ENCODE measurements around the gene NSMCE4A. TPM values are rescaled to one million over a fixed set of nuclear protein-coding genes. Genes with fewer than 3 reads are reported as not detected.
"Not testable (repeated sequence)": the region's sequence is repeated elsewhere in the genome, so short reads cannot be mapped to it uniquely, and the experiment has no call there.

Gene NSMCE4A
- total RNA-seq, 1 donor from 2014 or later: 88.9 TPM

DNA sequence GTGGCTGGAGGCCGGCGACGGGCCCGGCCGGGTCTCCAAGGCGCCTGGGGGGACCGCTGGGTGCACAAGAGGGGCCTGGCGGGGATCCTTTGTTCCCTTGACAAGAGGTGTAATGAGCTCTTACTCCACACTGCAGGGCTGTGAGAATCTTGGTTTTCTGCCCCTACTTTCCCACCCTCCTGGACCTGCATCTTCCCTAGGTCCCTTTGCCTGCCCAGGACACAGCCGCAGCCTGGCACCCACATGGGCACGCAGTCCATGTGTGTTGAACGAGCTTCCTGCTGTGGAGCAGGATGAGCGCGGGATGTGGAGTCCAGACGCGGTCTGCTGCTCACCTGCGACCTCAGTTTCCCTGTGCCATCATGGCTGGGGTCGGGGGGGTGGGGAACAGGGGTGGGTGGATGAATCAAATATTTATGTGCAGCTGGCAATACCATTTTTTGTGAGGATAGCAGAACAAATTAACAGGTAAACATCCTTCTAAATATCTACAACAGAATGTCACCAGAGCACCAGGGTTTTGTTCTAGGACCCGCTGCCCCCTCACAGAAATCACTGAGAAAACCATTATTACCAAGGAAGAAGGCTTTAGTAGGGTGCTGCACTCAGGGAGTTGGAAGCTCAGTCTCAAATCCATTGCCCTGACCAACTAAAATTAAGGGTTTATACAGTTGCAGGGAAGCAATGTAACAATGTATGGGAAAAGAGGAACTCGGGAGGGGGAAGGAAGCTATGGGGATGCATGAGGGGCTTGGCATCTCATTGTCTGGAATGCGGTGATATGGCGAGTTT is 474 bp upstream of the NSMCE4A start:
- H3K27ac Mint-ChIP-seq: peak overlapping the region; percentile 37
- no peak for DNase-seq

DNA sequence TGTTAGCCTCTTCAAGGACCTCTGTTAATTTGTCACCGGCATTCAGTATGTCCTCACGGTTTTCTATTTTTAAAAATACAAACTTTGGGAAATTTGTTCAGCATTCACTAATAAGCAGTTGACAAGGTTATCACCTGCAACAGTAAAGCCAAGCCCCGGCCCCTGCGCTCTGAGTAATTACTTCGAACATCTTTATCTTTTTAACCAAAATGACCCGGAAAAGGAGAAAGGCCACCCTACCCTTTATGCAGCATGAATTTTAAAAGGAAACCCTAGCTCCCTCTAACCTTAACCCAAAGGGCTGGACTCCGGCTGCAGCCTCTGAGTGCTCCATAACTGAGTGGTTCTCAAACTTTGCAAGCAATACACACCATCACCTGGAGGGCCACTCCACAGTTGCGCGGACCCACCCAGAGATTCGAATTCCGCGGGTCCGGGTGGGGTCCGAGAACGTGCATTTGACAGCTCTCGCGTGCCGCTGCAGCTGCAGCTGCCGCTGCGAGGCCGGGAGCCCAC is 940 bp downstream of the NSMCE4A start:
- no peak for DNase-seq
- Mint-ChIP-seq H3K4me1 (peaks cover 18% of the 10 kb centered on the region), H3K9me3 (peaks cover 5% of the 10 kb centered on the region), H3K27ac (peak overlapping the region; percentile 53), H3K4me3 (peak overlapping the region; percentile 90), H3K27me3 (no peaks in the 10 kb centered on the region), H3K36me3 (ENCODE audit: low read depth) (peaks cover 26% of the 10 kb centered on the region)
- intact Hi-C loops (cut with micrococcal nuclease): no loop called here

More for the DNA sequence above, 474 bp upstream of the NSMCE4A start:
- Mint-ChIP-seq H3K27me3 (no peaks in the 10 kb centered on the region), H3K36me3 (ENCODE audit: low read depth) (peaks cover 23% of the 10 kb centered on the region), H3K9me3 (peaks cover 5% of the 10 kb centered on the region), H3K4me1 (peaks cover 18% of the 10 kb centered on the region), H3K4me3 (peak overlapping the region; percentile 90)
- intact Hi-C loops (cut with micrococcal nuclease): loop anchor here (1.0 kb wide), 1 partner anchor 48 kb away; no protein-coding TSS in a partner anchor

DNA sequence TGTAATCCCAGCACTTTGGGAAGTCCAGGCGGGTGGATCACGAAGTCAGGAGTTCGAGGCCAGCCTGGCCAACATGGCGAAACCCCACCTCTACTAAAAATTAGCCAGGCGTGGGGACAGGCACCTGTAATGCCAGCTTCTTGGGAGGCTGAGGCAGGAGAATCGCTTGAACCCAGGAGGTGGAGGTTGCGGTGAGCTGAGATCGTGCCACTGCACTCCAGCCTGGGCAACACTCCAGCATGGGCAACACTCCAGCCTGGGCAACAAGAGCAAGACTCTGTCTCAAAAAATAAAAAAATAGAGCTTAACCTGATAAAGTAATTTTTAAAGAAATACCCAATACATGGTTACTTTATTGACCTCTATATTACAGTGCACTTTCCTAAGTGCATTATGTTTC is 5.9 kb downstream of the NSMCE4A start:
- H3K27me3 Mint-ChIP-seq; H3K9me3 Mint-ChIP-seq; H3K27ac Mint-ChIP-seq; H3K4me3 Mint-ChIP-seq; DNase-seq; intact Hi-C loops (cut with micrococcal nuclease): not testable (repeated sequence)
- Mint-ChIP-seq H3K4me1 (peaks cover 17% of the 10 kb centered on the region), H3K36me3 (ENCODE audit: low read depth) (peaks cover 52% of the 10 kb centered on the region)

DNA sequence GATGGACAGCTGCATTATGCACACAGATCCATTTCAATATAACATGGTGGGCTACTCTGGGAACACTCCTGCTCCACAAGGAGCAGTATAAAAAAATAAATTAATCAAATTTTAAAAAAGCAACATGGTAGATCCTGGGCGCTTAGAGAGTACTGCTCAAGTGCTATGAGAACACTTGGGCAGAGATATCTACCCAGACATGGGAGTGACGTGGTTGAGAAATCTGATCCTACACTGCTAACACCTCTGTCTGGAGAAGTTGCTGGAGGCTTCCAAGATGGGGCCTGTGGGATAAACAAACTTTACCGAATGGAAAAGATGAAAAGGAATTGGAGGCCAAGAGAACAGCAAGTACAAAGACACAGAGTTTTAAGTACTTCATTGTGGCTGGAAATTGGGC is 9.0 kb downstream of the NSMCE4A start:
- Mint-ChIP-seq H3K27me3 (no peaks in the 10 kb centered on the region), H3K4me3 (no peak overlapping the region), H3K4me1 (no peaks in the 10 kb centered on the region), H3K9me3 (no peaks in the 10 kb centered on the region), H3K36me3 (ENCODE audit: low read depth) (peaks cover 43% of the 10 kb centered on the region), H3K27ac (no peak overlapping the region)
- DNase-seq: no peak
- intact Hi-C loops (cut with micrococcal nuclease): no loop called here

DNA sequence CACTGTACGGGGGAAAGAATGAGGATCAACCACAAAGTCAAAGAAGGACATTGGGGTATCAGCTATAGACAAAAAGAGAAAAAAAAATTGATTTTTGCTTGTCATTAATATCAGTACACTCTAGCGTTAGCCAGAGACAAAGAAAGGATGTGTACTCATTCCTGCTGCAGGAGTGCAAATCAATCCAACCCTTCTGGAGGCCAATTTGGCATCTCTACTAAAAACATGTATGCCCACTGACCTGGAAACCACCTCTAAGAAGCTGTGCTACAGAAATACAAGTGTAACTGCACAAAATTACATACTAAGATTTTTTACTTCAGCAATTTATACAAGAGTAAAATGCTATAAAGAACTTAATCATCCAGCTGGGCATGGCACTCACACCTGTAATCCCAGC is 13.6 kb downstream of the NSMCE4A start:
- H3K4me3 Mint-ChIP-seq: no peak overlapping the region
- H3K4me1 Mint-ChIP-seq: peaks cover under 1% of the 10 kb centered on the region
- H3K36me3 Mint-ChIP-seq (ENCODE audit: low read depth): peaks cover 47% of the 10 kb centered on the region
- no peaks in the 10 kb centered on the region for H3K9me3 Mint-ChIP-seq
- intact Hi-C loops (cut with micrococcal nuclease): no loop called here
- no peak overlapping the region for H3K27ac Mint-ChIP-seq
- no peak for DNase-seq
- H3K27me3 Mint-ChIP-seq: no peaks in the 10 kb centered on the region

DNA sequence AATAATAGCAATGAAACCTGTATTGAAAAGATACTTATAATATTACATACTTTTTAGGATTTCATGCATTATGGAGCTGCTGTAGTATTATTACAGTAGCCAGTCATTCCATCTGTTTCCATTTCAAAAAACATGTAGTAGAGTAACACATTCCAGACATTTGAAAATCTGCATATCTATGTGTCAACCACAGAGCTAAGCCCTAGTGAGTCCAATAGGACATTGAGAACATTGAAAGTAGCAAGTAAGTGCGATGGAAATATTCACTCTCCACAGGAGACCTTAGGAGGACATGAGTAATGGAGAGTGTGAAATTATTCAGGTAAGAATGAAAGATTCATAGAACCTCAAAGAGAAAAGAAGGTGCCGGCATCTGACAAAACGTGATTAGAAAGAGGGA is 15.3 kb downstream of the NSMCE4A start:
- Mint-ChIP-seq H3K9me3 (no peaks in the 10 kb centered on the region), H3K4me3 (no peak overlapping the region), H3K27me3 (no peaks in the 10 kb centered on the region), H3K4me1 (peaks cover 2% of the 10 kb centered on the region), H3K27ac (no peak overlapping the region), H3K36me3 (ENCODE audit: low read depth) (peaks cover 47% of the 10 kb centered on the region)
- intact Hi-C loops (cut with micrococcal nuclease): no loop called here
- DNase-seq: no peak

DNA sequence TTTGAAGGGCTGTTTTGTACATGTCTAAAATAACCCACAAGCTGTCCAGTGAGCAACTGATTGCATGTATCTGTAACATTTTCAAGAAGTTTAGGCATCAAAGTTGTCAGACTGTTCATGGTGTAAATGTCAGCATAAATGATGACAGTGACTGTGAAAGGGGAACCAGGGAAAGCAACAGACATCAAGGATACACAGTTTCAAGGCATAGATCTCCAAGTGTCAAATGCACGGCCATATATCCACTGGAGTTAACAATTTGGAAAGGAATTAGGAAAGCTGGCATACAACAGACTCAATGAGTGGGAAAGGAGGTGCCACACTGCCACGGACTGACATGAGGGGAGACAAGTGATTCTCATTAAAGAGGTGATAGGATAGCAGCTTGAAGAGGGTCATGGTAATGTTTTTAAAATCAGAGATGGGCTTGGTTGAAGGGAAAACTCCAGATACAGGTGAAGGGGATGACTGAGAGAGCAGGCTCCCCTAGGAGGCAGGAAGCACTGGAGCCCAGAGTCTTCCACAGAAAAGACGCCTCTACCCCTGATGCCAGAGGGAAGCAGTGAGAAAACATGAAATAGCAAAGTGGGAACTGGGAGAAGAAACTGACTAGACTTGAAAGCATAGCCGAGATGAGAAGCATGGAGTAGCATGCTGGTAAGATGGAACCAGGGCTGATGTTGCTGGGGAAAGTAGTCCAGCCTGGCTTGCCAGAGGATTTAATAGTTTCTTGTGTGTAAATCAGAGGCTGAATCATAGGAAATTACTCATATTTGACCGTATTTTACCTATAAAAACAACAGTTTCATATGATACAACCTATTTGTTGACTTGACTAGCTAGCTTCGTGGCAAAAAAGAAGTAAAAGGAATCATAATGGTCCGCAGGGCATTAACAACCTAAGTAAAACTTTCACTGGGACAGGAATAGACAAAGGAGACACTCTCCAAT is 18.6 kb downstream of the NSMCE4A start:
- no peak overlapping the region for H3K4me3 Mint-ChIP-seq
- no peak overlapping the region for H3K27ac Mint-ChIP-seq
- DNase-seq: no peak
- no peaks in the 10 kb centered on the region for H3K9me3 Mint-ChIP-seq
- H3K27me3 Mint-ChIP-seq: no peaks in the 10 kb centered on the region
- H3K4me1 Mint-ChIP-seq: peaks cover 3% of the 10 kb centered on the region
- peaks cover 38% of the 10 kb centered on the region for H3K36me3 Mint-ChIP-seq (ENCODE audit: low read depth)
- intact Hi-C loops (cut with micrococcal nuclease): no loop called here

DNA sequence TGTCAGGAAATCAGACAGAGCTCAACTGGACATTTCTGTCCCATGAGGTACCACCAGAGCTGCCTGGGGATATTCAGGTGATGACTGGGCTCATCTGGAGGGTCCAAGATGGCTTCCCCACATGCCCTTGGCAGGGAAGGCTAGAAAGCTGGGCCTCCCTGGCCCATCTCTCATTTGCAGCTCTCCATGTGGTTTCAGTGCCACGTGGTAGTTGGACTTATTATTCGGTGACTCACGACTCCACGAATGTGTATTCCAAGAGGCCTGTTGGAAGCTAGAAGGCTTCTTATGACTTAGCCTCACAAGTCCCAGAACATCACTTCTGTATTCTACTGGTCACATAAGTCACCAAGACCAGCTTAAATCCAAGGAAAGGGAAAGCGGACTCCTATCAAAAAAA is 22.8 kb downstream of the NSMCE4A start:
- no peak overlapping the region for H3K27ac Mint-ChIP-seq
- no peak overlapping the region for H3K4me3 Mint-ChIP-seq
- intact Hi-C loops (cut with micrococcal nuclease): no loop called here
- peaks cover 3% of the 10 kb centered on the region for H3K4me1 Mint-ChIP-seq
- no peaks in the 10 kb centered on the region for H3K27me3 Mint-ChIP-seq
- DNase-seq: no peak
- no peaks in the 10 kb centered on the region for H3K9me3 Mint-ChIP-seq
- H3K36me3 Mint-ChIP-seq (ENCODE audit: low read depth): peaks cover 24% of the 10 kb centered on the region

DNA sequence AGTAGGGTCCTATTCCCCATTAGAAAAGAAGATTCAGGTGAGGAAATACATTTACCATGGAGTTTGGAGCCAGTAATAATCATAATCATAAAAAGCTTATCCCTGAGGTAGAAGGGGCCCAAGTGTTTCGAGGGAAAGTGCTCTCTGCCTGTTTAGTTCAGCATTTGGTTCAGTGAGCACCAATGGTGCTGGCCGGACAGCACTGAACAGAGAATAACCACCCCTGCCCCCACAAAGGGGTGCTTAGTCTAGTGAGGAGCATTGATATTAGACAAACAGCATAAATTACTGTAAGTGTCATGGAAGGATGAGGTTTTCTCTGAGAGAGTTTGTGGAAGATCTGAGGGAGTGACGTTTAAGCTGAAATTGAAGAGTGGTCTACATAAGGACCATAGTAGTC is 25.6 kb downstream of the NSMCE4A start:
- Mint-ChIP-seq H3K27me3 (no peaks in the 10 kb centered on the region), H3K4me3 (no peak overlapping the region), H3K27ac (no peak overlapping the region), H3K9me3 (no peaks in the 10 kb centered on the region), H3K4me1 (peaks cover 1% of the 10 kb centered on the region), H3K36me3 (ENCODE audit: low read depth) (peaks cover 6% of the 10 kb centered on the region)
- intact Hi-C loops (cut with micrococcal nuclease): no loop called here
- DNase-seq: no peak

DNA sequence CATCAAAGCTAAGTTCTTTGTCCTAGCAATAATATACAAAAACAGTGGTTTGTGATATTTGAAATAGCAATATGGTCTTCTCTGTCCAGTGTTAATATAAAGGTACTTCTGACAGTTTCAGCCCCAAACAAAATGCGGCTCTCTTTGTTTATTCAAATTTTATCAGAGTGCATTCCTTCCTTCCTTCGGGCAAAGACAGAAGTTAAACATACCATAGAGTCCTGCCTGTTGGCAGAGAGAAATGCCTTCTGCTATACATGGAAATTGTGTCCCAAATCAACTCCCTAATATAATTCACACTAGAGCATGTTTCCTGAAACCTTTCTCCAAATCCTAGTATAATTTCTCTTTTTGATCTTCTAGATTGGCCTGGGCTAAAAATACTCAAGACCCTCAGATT is 26.0 kb downstream of the NSMCE4A start:
- H3K4me1 Mint-ChIP-seq: peaks cover 1% of the 10 kb centered on the region
- no peaks in the 10 kb centered on the region for H3K27me3 Mint-ChIP-seq
- intact Hi-C loops (cut with micrococcal nuclease): no loop called here
- DNase-seq: no peak
- H3K9me3 Mint-ChIP-seq: no peaks in the 10 kb centered on the region
- no peak overlapping the region for H3K27ac Mint-ChIP-seq
- H3K4me3 Mint-ChIP-seq: no peak overlapping the region
- H3K36me3 Mint-ChIP-seq (ENCODE audit: low read depth): peaks cover 6% of the 10 kb centered on the region

DNA sequence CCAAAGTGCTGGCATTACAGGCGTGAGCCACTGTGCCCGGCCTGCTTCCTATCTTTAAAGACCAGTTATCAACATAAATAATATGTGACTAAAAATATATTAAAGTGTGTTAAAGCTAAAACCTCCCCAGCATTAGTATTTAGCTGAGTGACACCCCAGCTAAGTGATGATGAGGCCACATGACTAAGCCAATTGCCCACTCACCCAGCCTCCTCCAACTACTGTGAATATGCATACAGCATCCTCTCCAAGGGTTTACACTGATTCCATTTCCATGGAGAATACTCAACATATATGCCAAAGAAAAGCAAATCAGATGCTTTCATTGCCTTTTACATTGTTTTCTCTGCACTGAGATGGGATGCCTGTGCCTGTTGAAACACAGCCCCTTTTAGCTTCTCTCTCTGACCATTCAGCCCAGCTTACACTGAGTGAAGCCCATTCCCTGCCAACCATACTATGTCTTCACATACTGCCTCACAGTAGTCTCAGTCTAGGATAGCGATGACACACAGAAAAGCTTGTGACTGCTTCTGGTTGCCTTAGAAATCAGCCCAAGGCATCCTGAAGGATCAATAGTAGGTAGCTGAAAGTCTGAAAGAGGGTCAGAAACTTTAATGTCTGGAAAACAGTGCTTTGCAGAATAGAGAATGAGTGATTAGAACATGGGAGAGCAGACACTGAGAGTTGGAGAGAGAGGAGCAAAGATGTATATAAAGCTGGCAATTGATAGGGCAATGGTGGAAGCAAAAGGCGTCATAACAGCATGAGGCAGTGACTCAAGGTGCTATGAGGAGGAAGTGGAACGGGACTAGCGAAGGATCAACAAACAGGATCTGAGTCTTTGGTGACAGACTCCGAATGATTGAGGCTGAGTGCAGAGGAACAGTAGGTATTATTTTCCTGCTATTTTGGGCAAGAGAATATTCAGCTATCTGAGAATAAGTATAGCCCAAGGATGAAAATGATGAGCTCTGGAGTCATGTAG is 27.4 kb downstream of the NSMCE4A start:
- H3K27me3 Mint-ChIP-seq: no peaks in the 10 kb centered on the region
- H3K4me3 Mint-ChIP-seq: no peak overlapping the region
- H3K36me3 Mint-ChIP-seq (ENCODE audit: low read depth): peaks cover 3% of the 10 kb centered on the region
- DNase-seq: no peak
- peaks cover 1% of the 10 kb centered on the region for H3K4me1 Mint-ChIP-seq
- intact Hi-C loops (cut with micrococcal nuclease): no loop called here
- H3K27ac Mint-ChIP-seq: no peak overlapping the region
- no peaks in the 10 kb centered on the region for H3K9me3 Mint-ChIP-seq

DNA sequence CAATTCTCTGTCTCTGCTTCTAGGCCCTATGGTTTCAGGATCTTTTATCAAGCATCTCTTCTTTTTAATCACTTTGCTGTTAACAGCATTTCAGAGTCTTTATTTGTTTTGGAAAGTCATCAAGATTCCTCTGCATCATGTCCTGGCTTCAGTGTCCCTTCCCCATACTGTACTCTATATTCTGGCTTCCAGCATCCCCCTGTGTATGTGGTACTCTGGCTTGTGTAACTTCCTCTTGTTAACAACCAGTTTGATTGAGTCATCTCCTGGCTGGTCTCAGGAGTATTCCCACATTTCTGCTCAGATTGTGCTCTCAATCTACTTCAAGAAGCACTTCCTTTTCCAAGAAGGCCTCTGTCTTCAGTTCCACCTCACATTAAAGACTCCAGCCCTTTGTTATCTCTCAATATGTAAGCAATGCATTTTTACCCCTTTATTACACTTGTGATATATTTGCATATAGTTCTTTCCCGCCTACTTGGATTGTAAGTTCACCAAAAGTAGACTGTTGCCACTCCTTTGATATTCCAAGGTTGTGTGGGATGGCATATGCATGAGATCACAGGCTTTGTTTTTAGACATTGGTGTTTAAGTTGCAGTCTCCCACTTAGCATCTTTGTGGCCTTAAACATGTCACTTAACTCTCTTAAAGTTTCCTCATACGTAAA is 32.1 kb downstream of the NSMCE4A start:
- intact Hi-C loops (cut with micrococcal nuclease): no loop called here
- peaks cover 7% of the 10 kb centered on the region for H3K27me3 Mint-ChIP-seq
- H3K4me1 Mint-ChIP-seq: no peaks in the 10 kb centered on the region
- H3K27ac Mint-ChIP-seq: no peak overlapping the region
- no peaks in the 10 kb centered on the region for H3K36me3 Mint-ChIP-seq (ENCODE audit: low read depth)
- no peak overlapping the region for H3K4me3 Mint-ChIP-seq
- DNase-seq: no peak
- no peaks in the 10 kb centered on the region for H3K9me3 Mint-ChIP-seq

DNA sequence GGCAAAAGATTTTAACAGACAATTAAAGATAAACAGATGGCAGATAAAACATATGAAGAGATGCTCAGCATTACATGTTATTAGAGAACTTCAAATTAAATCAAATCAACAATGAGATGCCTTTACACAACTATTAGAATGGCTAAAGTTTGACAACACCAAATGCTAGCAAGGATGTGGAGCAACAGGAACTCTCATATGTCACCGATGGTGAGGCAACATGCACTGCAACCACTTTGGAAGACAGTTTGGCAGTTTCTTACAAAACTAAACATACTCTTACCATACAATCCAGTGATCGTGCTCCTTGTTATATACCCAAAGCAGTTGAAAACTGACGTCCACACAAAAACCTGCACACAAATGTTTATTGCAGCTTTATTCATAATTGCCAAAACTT is 33.5 kb downstream of the NSMCE4A start:
- intact Hi-C loops (cut with micrococcal nuclease): no loop called here
- H3K27ac Mint-ChIP-seq: no peak overlapping the region
- no peaks in the 10 kb centered on the region for H3K9me3 Mint-ChIP-seq

More for the DNA sequence above, 33.5 kb downstream of the NSMCE4A start:
- Mint-ChIP-seq H3K4me1 (no peaks in the 10 kb centered on the region), H3K36me3 (ENCODE audit: low read depth) (no peaks in the 10 kb centered on the region), H3K4me3 (no peak overlapping the region), H3K27me3 (peaks cover 11% of the 10 kb centered on the region)
- no peak for DNase-seq

Data from activated CD4-positive, alpha-beta T cell treated with anti-CD3 and anti-CD28 coated beads, Interleukin-2, amount 10 ng/mL, durations not matched to agents 24 days and 14 days (primary cell).